NB4 (cell line): ENCODE measurements around the gene OAS3.

ENCODE experiments used
- CTCF ChIP-seq: IDR thresholded peaks from one replicate; pipeline ENCODE4 v1.5.1; 2012; ENCODE audit warnings: low read depth, low read length
- POLR2A ChIP-seq: IDR thresholded peaks from 2 replicates; pipeline ENCODE4 v1.6.1; 2011; ENCODE audit warnings: mild to moderate bottlenecking; ENCODE audit not compliant: insufficient read length; ENCODE audit errors: extremely low read depth

DNA sequence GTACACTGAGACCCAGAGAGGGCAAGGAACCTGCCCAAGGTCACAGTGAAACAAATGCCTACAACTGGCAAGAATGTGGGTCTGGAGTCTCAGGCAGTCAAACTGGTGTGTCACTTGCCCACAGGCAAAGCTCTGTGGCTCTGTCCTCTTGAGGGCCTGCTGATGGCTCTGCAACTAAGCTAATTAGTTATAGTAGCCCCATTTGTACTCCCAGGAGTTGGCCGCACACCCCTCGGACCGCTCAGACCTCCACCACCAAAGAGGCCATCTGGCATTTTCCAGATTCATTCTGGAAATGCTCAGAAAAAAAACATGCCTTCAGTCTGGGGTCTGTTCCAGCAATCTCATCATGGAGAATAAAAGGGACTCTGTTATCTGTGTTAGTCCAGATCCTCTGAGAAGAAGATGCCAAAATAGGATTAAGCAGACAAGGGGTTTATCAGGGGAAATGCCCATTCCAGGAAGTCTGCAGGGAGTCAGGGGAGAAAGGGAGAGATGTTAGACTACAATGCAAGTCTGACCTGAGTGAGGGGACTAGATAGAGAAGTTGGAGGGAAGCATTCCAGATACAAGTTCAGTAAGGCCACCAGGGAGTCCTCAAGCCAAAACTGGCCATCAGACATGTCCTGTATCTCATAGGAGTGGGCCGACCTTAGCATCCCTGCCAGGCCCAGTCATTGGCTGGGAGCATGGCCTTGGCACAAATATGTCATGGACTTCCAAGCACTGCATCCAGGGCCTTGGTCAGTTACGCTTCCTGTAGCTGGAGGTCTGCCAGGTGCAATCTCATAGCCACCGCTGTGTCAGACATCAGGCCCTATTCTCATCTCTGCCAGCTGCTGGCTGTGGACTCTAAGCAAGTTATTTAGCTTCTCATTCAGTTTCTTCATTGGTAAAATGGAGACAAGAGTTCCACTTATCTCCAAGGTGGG lies 46.9 kb upstream of the OAS3 start:
- no peak for TF ChIP-seq CTCF
- TF ChIP-seq POLR2A, result no peak
